ENCODE results near the gene KNDC1.
A peak's percentile ranks its signal among the peaks of the same experiment; 100 is the strongest.

KNDC1 gene

GRCh38 chr10:133236401-133237240 is 76.6 kb downstream of the KNDC1 start:
- H3K4me3 ChIP-seq (ENCODE audit: low read depth, low read length), result no peak overlapping the region
- DNase-seq (ENCODE audit: low read depth), result no peak
- TF ChIP-seq, protein P1, sequence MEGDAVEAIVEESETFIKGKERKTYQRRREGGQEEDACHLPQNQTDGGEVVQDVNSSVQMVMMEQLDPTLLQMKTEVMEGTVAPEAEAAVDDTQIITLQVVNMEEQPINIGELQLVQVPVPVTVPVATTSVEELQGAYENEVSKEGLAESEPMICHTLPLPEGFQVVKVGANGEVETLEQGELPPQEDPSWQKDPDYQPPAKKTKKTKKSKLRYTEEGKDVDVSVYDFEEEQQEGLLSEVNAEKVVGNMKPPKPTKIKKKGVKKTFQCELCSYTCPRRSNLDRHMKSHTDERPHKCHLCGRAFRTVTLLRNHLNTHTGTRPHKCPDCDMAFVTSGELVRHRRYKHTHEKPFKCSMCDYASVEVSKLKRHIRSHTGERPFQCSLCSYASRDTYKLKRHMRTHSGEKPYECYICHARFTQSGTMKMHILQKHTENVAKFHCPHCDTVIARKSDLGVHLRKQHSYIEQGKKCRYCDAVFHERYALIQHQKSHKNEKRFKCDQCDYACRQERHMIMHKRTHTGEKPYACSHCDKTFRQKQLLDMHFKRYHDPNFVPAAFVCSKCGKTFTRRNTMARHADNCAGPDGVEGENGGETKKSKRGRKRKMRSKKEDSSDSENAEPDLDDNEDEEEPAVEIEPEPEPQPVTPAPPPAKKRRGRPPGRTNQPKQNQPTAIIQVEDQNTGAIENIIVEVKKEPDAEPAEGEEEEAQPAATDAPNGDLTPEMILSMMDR (IDR thresholded peaks at IDR 0.05; ENCODE audit: low read depth, low read length, missing control alignments), result no peak

- TF ChIP-seq, protein P1 (IDR thresholded peaks at IDR 0.05; ENCODE audit: low read depth, low read length, missing control alignments), result no peak
- no peak overlapping the region for H3K4me3 ChIP-seq (ENCODE audit: low read depth, low read length)
- DNase-seq (ENCODE audit: low read depth), result no peak
Observed at GRCh38 chr10:133237241-133237587, 77.2 kb downstream of the KNDC1 start.

- DNase-seq (ENCODE audit: low read depth), result no peak
- H3K4me3 ChIP-seq (ENCODE audit: low read depth, low read length), result no peak within 1 kb of the TSS
- TF ChIP-seq, protein P1 (IDR thresholded peaks at IDR 0.05; ENCODE audit: low read depth, low read length, missing control alignments), result no peak
Observed at GRCh38 chr10:133237588-133238465, 77.8 kb downstream of the KNDC1 start, which contains the start of gene VENTX. TSS of gene VENTX (plus strand) at chr10:133237855. CDS start at chr10:133237915, 60 bp downstream.

DNA sequence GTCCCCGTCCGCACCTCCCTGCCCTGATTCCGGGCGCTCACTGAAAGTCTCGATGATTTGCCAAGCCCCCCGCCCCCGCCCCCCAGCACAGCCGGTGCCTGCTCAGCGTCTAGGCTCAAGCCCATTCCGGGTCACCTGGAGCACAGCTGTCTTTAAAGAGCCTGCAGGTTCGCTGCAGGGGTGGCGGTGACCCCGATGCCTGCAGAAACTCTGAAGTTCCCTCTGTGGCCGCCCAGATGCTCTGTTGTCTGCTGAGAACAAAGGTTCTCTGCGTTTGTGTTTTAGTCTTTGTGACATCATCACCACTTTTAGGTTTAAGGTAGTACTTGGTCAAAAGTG is 78.4 kb downstream of the KNDC1 start:
- TF ChIP-seq, protein P1 (IDR thresholded peaks at IDR 0.05; ENCODE audit: low read depth, low read length, missing control alignments), result no peak
- H3K4me3 ChIP-seq (ENCODE audit: low read depth, low read length), result no peak overlapping the region
- no peak for DNase-seq (ENCODE audit: low read depth)

GRCh38 chr10:133239990-133240389 is 80.0 kb downstream of the KNDC1 start:
- TF ChIP-seq, protein P1 (IDR thresholded peaks at IDR 0.05; ENCODE audit: low read depth, low read length, missing control alignments), result no peak
- DNase-seq (ENCODE audit: low read depth), result no peak
- no peak overlapping the region for H3K4me3 ChIP-seq (ENCODE audit: low read depth, low read length)

- DNase-seq (ENCODE audit: low read depth), result no peak
- peak overlapping the region; percentile 43 for H3K4me3 ChIP-seq (ENCODE audit: low read depth, low read length)
Observed at GRCh38 chr10:133241501-133242205, 81.6 kb downstream of the KNDC1 start.

More at GRCh38 chr10:133241501-133242205, 81.6 kb downstream of the KNDC1 start:
- TF ChIP-seq, protein P1 (IDR thresholded peaks at IDR 0.05; ENCODE audit: low read depth, low read length, missing control alignments), result no peak
